NCI-H226 (cell line): ENCODE measurements around the gene COL4A2.
"Not testable (repeated sequence)": the region's sequence is repeated elsewhere in the genome, so short reads cannot be mapped to it uniquely, and the experiment has no call there.

Source experiments
- DNase-seq: peaks from one replicate; pipeline ENCODE4 v3.0.0-alpha.2; 2015

COL4A2 gene

GRCh38 chr13:110382830-110383229, 75.7 kb downstream of the COL4A2 start:
- no peak for DNase-seq

DNA sequence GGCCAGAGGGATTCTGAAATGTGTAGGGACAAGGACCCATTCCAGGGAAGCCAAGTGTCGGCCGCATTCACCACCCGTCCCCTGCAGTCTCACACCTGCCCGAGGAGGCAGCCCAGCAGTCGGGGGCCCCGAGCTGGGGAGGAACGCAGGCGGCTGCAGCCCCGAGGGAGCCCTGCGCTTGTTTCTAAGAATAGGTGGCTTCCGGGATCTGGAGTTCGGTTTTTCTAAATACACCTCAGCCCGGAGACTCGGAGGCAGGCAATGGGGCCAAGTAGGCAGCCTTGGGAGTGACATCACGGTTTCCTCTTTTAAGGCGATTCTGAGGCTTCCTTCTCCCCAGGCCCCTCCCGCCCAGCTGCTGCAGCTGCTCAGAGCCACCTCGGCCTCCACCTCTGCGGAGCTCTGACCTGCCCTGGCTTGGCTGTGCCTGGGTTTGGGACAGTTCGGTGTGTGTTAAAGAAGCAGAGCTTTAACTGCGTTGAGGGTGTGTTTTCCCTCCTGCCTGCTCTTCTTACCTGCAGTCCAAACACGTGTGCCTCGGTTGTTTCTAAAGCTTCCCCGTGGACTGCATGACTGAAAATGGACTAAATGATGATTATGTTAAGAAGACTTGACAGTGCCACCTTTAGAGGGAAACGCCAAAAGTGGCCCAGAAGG, 80.5 kb downstream of the COL4A2 start:
- DNase-seq, result no peak

- no peak for DNase-seq
Observed at GRCh38 chr13:110388108-110388943, 81.2 kb downstream of the COL4A2 start.

- no peak for DNase-seq
Observed at GRCh38 chr13:110390567-110390966, 83.5 kb downstream of the COL4A2 start.

GRCh38 chr13:110391273-110391672, 84.2 kb downstream of the COL4A2 start:
- no peak for DNase-seq

GRCh38 chr13:110392510-110393240, 85.6 kb downstream of the COL4A2 start:
- peak; percentile 40 for DNase-seq

- no peak for DNase-seq
Observed at GRCh38 chr13:110393761-110394160, 86.7 kb downstream of the COL4A2 start.

GRCh38 chr13:110394371-110394841, 87.3 kb downstream of the COL4A2 start:
- no peak for DNase-seq

DNA sequence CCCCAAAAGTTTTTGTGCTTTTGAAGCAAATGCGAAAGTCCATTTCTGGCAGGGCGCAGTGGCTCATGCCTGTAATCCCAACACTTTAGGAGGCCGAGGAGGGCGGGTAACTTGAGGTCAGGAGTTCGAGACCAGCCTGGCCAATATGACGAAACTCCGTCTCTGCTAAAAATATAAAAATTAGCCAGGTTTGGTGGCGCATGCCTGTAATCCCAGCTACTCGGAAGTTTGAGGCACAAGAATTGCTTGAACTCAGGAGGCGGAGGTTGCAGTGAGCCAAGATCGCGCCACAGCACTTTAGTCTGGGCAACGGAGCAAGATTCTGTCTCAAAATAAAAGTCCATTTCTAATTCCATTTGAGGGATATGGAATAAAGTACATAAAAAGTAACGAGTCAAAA, 88.5 kb downstream of the COL4A2 start:
- not testable (repeated sequence) for DNase-seq

GRCh38 chr13:110396476-110396875, 89.4 kb downstream of the COL4A2 start:
- peak; percentile 27 for DNase-seq

- DNase-seq, result peak; percentile 100
Observed at GRCh38 chr13:110396913-110397381, 89.9 kb downstream of the COL4A2 start.

DNA sequence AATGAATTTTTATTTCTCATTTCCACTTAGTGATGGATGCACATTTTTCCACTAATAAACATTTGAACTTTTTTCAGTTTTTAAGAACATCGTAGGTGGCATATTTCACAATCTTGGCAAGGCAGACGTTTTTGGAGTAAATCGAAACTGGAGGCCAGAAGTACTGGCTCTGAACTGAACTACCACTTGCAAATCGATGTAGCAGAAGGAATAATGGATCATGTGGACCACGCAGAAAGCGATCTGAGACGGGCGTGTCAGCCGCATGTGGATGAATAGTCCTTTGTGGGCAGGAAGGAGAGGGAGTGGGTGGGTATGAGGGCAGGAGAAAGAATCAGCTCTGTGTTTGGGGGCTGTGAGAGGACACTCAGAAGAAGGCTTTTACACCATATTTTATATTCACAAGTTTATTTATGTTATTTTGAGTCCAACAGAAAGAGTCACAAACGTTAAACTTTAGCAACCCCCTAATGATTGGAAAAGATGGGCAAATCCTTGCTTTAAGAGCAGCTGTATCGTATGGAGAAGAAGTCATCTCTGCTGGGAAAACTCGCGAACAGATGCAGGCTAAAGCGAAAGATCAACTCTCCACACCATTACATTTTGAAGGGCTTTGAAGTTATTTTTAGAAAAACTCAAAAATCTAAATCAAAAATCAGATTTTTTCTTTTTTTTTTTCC, 90.5 kb downstream of the COL4A2 start:
- DNase-seq, result no peak

GRCh38 chr13:110398564-110399507, 91.8 kb downstream of the COL4A2 start:
- DNase-seq, result peak; percentile 45

- DNase-seq, result no peak
Observed at GRCh38 chr13:110399801-110400200, 92.7 kb downstream of the COL4A2 start.

DNA sequence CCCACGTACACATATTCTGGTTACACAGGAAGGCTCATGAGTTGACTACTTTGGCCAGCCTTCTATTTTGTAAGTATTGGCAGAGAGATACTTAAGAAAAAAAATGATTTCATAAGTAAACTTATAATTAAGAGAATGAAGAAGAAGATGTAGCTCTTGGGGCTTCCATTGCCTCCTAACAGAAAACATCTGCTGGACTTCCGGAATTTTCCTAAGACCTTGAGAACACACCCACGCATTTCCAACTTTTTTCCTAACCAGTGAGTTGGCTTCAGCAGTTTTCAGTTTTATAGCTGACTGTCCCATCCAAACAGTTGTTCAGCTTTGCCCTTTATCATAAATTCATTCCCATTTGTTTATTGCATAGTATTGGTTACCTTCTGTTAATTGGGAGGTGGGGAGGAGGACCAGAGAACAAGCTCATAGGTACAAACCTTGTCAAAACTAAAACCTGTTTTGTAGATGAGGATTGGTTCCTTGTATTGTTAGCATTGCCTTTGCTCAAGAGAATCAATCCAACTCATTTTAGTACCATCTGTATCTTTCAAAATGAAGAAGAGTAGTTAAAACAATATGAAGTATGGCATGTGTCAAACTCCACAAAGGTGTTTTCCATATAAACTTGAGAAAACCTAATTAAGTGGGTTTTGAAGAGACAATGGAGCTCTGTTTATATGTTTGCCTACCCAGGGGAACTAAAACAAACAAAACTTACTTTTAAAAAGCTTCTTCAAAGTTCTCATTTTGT, 93.9 kb downstream of the COL4A2 start:
- DNase-seq, result no peak

DNA sequence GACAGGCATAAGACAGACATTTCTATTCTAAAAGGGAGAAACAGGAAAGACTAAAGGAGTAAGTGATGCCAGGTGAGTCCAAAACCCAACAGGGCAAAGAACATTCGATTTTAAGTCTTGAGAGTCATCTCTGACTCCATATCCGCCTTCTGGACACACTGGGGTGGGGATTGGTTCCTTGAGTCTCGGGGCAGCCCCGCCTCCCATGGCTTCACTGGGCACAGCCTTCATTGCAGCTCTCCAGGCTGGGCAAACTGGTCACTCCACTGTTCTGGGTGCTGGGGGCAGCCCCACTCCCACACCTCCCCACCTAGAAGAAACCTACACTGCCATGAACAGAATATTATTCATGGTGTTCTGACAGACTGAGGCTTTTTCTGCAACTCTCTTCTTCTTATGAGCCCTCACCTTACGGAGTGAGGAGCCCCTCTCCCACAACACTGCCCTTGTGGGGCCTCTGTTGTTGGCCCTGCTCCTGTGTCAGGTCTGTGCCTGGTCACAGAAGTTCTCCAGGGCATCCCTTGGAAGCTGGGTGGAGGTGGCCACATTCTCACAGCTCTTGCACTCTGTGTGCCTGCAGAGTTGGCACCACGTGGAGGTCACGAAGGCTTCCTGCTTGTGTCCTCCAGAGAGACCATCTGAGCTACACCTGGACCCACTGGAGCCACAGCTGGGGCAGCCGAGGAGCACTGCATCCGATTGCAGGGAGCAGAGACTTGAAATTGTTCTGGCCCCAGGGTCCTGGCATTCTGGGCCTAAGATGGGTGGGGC, 95.4 kb downstream of the COL4A2 start:
- DNase-seq, result no peak

DNA sequence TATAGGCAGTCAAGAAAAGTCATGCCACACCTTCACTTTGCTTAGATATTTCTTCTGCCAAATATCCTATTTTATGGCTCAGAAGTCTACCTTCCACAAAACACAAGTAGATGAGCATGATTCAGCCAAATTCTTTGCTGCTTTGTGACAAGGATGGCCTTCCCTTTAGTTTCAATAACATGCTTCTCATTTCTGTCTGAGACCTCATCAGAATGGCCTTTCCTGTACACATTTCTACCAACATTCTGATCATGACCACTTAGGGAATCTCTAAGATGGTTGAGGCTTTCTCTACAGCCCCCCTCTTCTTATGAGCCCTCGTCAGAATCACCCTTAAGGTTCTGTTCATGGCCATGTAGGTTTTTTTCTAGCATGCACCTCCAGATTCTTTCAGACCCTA, 96.2 kb downstream of the COL4A2 start:
- DNase-seq, result no peak

- DNase-seq, result no peak
Observed at GRCh38 chr13:110403721-110404120, 96.6 kb downstream of the COL4A2 start.

DNA sequence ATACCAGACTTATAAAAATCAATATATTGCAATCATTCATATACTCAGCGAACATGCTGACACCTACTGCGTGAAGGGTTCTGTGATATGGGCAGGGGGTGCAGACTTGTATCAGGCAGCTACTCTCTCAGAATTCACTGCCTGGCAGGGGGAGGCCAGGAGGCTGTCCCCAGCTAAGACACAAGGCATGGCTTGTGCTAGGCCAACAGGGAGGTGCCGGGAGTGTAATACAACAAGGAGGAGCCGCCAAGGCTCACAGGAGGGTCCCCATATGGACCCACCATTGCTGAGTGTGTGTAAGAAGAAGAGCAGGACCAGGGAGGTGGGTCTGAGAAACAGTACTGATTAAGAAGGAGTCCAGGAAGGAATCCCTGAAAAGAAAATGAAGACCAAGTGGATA, 97.2 kb downstream of the COL4A2 start:
- no peak for DNase-seq
